Activated CD4-positive, CD25-positive, alpha-beta regulatory T cell treated with anti-CD3 and anti-CD28 coated beads, Interleukin-2, amount 50 U/mL, for 72 hours (primary cell): ENCODE results near the gene ZNRF1.

Source experiments
- DNase-seq: peaks from one replicate; pipeline ENCODE4 v3.0.0; 2021

ZNRF1 gene

DNA sequence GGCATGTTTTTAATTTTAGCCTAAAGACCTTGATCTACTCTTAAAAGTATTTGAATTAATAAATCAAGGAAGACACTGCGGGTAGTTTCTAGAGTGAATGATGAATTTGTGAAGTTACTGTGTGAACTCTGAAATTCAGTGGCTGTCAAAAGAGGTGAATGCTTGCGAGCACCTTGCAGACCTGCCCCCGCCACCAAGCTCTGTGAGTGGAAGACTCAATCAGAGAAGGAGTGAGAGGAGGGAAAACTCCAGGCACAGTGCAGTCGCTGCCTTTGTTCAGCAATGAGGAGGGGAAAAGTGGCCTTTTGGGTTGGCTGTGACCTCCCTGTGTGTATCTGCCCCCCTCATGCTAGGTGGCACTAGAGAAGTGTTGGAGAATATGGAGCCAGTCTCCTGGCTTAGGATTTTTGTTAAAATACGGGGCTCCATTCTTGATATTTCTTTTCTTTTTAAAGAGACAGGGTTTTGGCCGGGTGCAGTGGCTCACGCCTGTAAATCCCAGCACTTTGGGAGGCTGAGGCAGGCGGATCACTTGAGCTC is 64.8 kb downstream of the ZNRF1 start:
- DNase-seq: no peak

DNA sequence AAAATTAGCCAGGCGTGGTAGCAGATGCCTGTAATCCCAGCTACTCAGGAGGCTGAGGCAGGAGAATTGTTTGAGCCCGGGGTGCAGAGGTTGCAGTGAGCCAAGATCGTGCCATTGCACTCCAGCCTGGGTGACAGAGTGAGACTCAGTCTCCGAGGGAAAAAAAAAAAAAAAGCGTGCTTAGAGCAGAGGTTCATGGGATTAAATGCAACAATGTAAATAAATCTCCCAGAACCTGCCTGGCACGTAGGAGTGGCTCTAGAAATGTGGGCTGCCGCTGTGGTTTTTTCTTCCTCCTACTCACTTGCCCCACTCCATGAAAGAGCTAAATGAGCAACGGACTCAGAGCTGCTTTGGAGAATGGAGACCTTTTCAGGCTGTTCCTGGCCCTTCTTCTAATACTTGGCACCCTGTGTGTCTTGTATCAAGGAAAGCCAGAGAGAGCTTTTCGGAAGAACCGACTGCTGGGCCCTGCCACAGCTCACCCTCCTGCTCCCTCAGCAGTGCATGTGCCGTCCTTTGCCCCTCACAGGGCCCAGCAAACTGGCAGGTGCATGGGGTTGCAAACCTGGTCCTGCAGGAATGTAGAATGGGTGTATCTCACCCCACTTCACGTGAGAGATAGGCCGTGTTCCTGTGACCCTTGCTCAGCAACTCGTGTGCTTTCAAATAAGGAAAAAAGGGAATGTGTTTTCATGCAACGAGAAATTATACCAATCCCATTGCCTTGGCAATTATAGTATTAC is 65.8 kb downstream of the ZNRF1 start:
- no peak for DNase-seq

DNA sequence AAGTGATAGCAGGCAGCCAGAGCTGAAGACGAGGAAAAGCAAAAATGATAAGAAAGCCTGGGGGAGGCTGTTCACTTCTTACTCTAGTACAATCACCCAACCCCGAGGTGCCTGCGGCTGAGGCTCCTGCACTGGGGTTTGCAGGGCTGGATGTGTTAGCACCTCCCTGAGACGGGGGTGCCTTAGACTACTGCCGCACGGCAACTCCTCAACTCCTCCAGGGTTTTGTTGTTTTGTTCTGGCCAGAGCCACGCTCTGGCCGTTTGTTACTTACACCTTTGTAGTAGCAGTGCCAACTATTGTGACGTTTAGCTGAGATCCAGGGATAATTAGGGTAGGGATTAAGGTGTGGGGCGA is 66.3 kb downstream of the ZNRF1 start:
- no peak for DNase-seq

DNA sequence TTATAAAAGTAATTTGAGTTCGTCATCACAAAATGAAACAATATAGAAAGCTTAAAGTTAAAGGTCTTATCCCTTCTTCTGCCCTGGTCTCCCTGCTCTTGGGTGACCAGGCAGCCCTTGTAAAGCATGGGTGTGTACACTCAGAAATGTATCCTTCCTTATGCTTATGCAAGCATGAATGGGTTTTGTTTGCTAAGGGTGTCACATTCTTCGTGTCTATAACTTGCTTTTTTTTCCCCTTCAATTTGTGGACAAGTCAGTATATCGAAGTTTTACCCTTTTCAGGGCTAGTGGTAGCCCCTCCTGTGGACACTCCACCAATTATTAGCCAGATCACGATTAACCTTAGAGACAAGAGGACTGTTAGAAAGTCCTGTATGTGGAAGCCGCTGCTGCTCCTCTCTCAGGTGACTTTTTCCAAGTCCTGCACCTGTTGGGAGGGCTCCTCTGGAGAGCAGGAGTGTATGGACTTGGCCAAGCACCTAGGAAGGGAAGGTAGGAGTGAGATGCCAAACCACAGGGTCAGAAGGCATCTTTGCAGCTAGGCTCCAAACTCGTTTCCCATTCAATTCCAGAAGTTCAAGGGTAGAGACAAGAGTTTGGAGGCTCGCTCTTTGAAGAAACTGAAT is 66.8 kb downstream of the ZNRF1 start:
- no peak for DNase-seq

DNA sequence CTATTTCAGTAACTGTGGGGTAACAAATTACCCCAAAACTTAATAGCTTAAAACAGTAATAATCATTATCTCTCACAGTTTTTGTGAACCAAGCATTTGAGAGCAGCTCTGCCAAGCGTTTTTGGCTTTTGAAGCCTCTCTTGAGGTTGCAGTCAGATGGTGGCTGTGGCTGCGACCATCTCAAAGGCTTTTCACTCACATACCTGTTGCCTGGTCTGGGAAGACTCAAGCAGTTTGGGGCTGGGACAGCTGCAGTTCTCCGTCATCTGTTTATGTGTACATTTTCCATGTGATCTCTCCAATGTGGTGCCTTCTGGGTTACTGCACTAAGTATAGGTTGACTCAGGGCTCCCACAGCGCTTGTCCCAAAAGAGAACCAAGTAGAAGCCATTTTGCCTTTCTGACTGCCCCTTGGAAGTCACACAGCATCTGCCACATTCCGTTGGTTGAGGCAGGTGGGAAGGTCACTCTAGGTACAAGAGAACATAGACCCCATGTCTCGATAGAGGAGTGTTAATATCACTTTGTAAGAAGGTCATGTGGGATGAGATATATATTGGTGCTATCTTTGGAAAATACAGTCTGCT is 68.1 kb downstream of the ZNRF1 start:
- DNase-seq: no peak

DNA sequence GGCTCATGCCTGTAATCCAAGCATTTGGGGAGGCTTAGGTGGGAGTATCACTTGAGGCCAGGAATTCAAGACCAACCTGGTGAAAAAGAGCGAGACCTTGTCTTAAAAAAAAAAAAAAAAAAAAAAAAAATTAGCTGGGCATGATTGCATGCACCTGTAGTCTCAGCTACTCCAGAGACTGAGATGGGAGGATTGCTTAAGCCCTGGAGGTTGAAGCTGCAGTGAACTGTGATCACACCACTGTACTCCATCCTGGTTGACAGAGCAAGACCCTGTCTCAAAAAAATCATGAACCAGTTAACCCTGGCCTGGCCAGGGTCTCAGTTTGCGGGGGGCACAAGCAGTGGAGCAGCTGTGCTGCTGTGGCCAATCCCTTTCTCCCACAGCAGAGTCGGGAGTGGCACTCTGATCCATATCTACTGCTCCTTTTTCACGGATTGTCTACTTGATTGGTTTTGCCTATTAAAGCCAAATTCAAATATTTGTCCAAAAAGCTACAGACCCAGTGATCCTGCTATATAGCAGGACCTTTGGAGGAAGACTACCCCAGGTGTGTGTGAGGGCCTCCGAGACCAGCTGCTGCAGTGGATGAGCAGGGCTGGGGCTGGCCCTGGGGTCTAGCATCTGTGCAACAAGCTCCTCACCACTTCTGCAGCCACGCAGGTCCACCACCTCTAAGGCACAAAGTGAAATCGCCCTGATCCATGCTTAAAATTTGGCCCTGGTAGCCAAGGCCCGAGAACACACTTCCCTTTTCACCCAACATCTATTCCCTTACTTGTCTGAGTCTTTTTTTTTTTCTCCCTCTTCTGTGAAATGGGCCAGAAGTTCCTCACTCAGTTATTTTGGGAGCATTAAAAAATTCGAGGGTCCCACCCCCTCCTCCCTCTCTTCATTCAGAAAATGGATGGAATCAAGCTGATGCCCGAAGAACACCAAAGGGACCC is 69.5 kb downstream of the ZNRF1 start:
- no peak for DNase-seq

DNA sequence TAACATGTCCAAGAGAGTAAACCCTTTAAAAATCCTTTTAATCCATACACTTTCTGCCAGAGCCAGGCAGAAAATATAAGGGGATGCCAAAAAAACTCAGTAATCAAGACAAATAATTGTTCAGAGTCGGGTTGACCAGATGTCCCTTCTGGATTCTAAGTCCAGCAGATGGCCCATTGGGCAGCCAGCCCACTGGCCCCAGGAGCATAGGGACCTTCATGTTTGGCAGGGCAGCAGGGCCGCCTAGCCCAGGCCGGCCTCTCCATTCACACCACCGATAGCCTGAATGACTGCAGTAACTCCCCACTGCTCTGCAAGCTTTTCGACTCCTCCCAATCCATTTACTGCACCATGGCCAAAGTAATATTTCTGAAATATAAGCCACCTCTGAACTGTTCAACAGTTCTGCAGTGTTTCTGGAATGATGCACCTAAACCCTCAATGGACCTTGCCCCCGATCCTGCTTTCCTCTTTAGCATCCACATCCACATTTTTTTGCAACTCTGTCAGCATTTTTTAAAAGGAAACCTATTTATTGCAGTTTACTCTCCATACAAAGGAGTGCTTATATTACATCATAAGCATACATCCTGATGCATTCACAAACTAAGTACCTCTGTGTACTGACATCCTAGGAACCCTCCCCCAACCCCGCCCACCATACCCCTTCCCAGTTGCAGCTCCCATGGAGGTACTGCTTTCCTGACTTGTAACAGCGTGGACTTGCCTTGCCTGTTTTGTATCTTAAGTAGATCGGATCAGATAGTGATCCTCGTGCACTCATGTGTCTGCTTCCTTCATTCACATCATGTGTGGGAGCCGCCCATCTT is 71.4 kb downstream of the ZNRF1 start:
- no peak for DNase-seq

DNA sequence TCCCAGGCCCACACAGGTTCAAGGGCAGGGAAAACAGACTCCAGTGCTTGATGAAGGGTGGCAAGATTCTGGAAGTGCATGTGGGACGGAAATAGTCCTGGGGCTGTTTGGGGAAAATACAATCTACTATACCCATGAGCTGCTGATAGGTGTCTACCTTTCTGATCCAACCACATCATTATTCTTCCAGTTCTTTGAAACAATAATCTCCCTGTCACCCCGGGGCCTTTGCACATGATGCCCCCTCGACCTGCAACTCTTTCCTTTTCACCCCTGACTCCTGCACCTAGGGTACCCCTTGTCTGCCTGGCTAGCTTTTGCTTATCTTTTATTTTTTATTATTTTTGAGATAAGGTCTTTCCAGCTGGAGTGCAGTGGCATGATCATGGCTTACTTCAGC is 72.8 kb downstream of the ZNRF1 start:
- no peak for DNase-seq

DNA sequence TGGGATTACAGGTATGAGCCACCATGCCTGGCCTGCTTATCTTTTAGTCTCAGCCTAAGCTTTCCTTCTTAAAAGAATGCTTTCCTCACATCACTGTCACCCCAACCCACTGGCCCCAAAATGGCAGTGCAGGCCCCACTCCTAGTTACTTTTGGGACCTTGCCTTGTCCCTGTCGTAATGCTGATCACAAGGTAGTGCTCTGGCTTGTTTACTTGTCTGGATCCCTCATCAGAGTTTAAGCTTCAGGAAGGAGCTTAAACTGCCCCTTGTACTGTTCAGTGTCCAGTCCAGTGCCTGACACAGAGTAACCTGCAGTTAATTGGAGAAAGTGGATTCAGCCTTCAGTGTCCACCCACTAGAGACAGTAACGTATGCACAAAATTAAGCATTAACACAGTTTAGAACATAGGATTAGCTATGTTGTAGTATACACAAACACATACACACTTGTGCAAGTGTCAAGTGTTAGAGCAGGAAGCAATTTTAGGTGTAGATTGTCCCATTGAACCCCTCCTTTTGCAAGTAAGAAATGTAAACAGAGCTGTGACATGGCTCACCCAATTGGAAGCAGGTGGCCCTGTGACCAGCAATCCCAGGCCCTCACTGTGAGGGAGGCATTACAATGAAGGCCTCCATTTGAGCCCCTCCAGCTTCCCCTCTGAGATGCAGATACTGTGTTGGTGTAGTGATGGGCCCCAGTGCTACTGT is 73.6 kb downstream of the ZNRF1 start:
- DNase-seq: no peak

DNA sequence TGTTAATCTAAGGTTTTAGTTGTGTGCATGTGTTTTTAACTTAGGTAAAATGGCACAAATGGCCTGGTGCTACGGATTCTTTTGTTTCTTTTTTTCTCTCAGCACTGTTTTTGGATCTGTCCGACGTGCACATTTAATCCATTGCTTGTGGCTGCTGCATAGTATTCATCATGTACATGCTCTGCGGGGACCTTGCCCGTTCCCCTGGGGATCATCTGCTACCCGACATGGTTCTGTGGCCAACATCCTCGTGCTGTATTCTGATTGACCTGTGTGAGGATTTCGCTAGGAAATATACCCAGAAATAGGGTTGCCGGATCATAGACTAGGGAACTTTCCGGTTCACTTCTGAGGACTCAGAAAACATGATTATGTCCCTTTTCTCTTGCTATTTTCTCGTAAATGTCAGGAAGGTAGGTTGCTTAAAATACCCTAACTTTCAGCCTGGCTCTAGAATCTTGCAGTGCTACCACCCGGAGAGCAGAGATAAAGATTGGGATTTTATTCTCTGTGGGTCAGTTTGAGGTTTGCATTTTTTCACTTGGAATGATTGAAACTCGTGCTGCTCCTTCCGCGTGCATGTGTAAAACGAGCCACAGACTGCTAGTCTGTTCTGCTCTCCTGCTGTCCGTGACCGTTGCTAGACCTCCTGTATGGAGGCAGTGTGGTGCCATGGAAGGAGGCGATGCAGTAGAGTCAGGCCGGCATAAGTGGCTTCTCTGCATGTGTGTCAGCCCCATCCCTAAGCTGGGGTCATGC is 74.9 kb downstream of the ZNRF1 start:
- no peak for DNase-seq

DNA sequence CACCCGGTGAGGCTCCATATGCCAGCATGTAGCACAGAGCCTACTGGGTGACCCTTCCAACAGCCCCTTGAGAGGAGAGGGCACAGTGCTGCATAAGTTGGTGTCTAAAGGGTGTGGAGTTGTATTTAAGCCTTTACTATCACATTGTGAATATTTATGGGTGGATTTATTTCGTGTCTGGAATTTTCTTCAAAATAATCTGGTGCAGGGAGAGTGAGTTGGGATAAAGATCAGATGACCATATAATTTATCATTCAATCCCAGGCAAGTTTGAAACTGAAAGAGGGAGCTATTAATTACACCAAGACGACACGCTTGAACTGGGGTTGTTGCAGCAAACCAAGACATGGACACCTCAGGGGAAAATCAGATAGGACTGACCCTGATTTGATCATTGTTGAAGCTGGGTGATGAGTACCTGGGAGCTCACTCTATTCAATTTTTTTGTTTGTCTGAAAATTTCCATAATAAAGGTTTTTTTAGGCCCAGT is 75.5 kb downstream of the ZNRF1 start:
- no peak for DNase-seq

DNA sequence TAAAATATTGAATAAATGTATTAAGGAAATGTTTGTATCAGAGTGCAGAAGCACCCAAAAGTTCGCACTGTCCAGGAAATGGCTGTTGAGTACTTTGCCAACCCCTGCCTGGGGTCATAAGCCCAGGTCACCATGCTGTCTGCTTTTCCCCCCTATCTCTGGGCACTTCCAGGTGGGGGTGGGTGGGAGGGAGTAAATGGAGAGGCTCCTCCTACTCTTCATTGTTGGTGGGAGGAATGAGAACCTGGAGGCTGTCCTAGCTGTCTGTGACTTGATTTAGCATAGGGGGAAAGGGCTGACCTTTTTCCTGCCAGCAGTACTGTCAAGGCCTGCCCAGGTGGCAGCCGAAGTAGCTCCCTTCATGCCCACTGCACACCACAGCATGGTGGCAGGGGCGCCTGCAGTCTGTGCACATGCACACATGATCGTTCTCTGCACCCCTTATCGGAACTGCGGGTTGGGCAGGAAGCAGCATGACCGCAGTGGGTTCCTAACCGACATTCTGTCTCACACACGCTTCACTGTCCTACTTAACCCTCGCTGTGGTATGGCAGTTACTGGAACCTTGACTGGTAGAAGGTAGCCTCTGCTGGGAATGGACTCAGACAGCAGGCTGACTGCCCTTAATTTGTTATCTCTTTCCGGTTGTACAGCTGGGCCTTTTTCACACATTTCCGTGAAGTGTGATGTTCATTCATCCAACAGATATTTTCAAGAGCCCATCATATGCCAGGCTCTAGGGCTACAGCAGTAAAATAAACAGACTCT is 76.3 kb downstream of the ZNRF1 start:
- peak; percentile 73 for DNase-seq

DNA sequence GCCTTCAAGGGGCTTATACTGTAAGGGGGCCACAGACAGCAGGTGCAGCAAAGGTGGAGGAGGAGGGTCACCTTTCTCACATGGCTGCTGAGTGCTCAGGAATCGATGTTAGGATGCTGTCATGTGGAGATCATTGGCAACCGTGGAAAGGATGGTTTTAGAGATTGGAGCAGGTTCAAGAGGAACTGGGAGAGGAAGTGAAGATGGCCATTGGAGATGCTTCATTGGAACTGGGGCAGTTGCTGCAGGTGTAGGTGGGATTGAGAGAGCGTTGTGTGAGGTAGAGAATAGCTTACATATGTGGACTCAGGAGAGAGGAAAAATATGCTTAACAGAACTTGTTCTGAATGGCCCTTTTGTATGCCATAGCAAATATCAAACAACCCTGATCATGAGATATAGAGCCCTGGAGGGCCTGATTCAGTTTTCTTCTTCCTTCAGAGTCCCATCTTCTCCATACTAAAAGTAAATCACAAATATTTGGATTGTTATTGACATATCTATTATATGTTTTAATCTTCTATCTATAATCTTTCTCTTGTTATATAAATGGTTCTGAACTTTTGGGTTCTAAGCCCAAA is 77.0 kb downstream of the ZNRF1 start:
- no peak for DNase-seq

DNA sequence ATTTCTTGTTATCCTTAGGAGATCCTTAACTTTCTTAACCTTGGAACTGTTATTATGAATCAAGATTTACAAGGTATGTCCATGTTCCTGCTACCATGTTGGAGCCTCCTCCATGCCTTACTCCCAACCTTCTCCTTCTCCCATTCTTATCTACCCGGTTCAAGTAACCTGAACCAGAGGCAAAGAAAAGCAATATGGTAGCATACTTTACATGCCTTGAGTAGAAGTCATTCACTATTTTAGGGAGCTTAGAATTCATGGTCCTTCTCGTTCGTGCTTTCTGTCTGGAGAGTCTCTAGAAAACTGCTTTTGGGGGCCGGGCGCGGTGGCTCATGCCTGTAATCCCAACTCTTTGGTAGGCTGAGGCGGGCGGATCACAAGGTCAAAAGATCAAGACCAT is 80.1 kb downstream of the ZNRF1 start:
- no peak for DNase-seq

DNA sequence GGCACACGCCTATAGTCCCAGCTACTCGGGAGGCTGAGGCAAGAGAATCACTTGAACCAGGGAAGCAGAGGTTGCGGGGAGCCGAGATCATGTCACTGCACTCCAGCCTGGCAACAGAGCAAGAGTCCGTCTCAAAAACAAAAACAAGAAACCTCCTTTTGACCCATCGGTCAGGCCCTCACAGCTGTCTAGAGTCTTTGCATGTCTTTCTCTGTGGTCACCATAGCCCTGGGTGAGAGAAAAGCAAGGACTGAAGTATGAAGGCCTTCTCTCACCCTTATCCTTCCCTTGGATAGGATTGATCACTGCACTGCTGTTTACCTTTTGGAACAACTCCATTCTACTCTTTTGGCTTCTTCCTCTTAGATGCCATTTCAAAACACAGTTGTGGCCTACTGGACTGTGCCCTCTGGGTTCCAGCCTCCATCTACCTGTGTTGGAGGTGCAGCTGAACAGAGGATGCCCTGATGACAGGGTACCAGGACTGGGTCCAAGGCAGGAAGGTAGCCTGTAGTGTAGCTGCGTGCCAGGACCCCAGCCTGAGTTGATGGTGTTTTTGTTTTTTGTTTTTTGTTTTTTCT is 80.6 kb downstream of the ZNRF1 start:
- DNase-seq: no peak

DNA sequence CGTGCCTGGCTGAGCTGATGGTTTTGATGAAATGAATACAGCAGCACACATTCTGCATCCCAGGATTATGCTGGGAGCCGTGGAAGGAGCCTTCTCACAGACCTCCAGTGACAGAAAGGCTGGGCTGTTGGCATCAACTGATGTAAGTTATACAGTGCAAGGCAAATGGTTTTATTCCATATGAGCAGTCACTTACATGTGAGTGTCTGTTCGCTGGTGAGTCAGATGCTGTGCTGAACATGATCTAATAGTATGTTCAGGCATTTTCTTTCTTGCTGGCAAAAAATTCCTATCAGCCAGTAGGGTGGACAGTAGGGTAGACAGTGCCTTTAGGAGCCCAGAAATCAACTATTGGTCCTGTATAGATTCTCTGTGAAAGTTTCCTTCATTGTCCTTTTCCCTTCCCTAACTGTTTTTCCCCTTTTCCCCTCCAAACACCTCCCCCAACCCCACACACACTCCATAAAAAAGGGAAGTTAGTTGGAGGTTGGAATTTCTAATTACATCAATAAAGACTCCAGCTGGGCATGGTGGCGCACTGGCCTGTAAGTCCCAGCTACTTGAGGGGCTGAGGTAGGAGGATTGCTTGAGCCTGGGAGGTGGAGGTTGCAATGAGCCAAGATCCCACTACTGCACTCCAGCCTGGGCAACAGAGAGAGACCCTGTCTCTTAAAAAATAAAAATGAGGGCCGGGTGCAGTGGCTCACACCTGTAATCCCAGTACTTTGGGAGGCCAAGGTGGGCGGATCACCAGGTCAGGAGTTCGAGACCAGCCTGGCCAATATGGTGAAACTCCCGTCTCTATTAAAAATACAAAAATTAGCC is 81.6 kb downstream of the ZNRF1 start:
- DNase-seq: no peak

DNA sequence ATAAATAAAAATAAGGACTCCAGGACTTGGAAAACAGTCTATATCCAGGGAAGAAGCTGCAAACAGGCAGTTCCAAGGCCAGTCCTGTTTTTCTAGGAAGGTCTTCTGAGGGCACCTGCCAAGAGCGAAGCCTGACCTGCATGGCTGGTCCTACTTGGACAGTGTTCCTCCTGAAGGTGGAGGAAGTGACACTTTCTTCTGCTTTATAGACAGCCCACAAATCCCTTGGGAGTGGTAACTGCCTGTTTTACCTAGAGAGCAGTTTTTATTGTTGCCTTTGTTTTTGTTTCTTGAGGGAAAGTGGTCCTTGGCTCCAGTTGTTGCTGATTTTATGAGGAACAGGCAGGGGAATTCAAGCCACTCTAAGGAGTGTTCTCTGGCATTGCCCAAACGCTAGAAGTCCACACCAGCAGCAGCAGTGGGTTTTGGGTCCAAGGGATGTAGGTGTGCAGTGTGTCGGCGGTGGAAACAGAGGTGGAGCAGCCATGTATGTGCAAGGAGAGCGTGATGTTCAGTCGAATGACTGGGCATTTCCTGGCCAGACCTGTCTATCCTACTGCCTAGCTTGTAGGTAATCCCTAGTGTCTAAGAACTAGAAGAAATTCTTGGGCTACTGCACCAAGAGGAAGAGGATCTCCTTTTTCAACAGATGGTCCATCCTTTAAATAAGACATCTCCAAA is 82.5 kb downstream of the ZNRF1 start:
- DNase-seq: no peak
